ENCODE measurements around the gene RPN1. TPM values are rescaled to one million over a fixed set of nuclear protein-coding genes. Genes with fewer than 3 reads are reported as not detected.

Gene RPN1
- total and polyA plus RNA-seq, 2 donors (not counting 3 experiments of a cell fraction or from before 2014, with no cell fraction given) = 250 to 266 TPM

DNA sequence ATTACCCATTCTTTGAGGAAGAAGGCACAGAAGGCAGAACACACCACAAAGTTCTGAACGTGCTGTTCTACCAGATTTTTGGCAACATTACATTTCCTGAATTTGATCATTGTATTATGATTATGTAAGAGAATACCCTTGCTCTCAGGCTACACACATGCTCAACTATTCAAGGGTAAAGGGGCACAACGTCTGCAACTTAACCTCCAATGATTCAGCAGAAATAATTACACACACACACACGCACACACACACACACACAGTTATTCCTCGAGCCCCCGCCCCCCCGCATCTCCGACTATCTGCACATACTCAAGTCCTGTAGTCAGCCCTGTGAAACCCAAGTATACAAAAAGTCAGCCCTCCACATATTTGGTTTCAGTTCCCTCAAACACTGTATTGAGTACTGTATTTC lies 26.8 kb downstream of the RPN1 start:
- peak; percentile 66 for DNase-seq (ENCODE audit: low read depth, low spot score)
- CTCF ChIA-PET = interaction anchor here (1.0 to 1.5 kb wide), 3 partner anchors 15 to 222 kb away, joined by 3 read pairs; no protein-coding TSS in a partner anchor

DNA sequence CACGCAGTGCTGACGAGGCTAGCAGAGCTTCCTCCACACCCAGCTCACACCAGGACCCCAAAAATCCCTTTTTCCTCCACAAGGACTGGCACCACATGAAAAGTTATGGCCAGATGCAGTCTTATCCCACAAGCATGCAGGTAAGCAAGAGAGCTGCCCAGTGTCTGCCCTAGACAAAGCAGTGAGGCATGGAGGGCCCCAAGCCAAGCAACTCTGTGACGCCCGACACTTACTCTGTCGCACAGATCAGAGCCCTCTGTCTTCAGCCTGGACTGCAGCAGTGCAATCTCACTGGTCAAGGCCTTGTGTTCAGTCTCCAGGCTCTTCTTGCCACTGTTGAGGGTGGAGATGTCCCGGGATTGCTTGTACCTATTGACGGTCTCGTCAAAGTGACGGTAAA lies 28.7 kb downstream of the RPN1 start:
- no peaks in the 10 kb centered on the region for H4K20me1 ChIP-seq (replicated peaks; ENCODE audit: control insufficient read depth, extremely low read depth, insufficient read depth, low read length)
- H3K4me3 ChIP-seq (replicated peaks in 1 of 3; ENCODE audit: insufficient read depth in 1 of 3, low read depth in 1 of 3, low read length in 3 of 3) = no peak overlapping the region
- H3K27ac ChIP-seq (ENCODE audit: insufficient read depth, low read depth, low read length) = no peak overlapping the region
- dilution Hi-C loops (cut with MboI; ENCODE audit: extremely low pct_ligation_motif_present, low sequenced_read_pairs) (no loop called here), intact Hi-C loops (cut with micrococcal nuclease) (no loop called here)
- no peak overlapping the region for H2AFZ ChIP-seq (ENCODE audit: low read depth, low read length)
- H3K27me3 ChIP-seq (ENCODE audit: control insufficient read depth in 2 of 2, insufficient read depth in 2 of 2, low read length in 2 of 2) = no peaks in the 10 kb centered on the region
- H3K9me3 ChIP-seq (replicated peaks; ENCODE audit: control insufficient read depth, insufficient read depth, low read length) = no peaks in the 10 kb centered on the region
- no TSS peak for BruUV-seq (replicated peaks)
- no peaks in the 10 kb centered on the region for H3K9me1 ChIP-seq (replicated peaks; ENCODE audit: control insufficient read depth, extremely low read depth, insufficient read depth, low read length)
- DNase-seq (ENCODE audit: low read depth, low spot score) (no peak), FAIRE-seq (no peak)
- CTCF ChIA-PET = interaction anchor here (0.9 kb wide), 1 partner anchor 58 kb away, joined by 3 read pairs; no protein-coding TSS in a partner anchor
- H3K9ac ChIP-seq (replicated peaks; ENCODE audit: extremely low read depth, insufficient read depth, low read length) = no peak overlapping the region
- peaks cover 52% of the 10 kb centered on the region for H3K79me2 ChIP-seq (ENCODE audit: control insufficient read depth, insufficient read depth, low read length)
- peaks cover 31 to 55% of the 10 kb centered on the region in 2 experiments for H3K36me3 ChIP-seq (ENCODE audit: control insufficient read depth in 2 of 2, extremely low read depth in 1 of 2, insufficient read depth in 2 of 2, low read length in 2 of 2)
- POLR2A ChIA-PET = no interaction called here
- TF ChIP-seq EZH2 (IDR thresholded peaks at IDR 0.05; ENCODE audit: borderline replicate concordance, low read depth, low read length, severe bottlenecking) (no peak), POLR2AphosphoS5 (IDR thresholded peaks at IDR 0.05; ENCODE audit: insufficient read depth, low read depth, low read length) (no peak), JUN (IDR thresholded peaks at IDR 0.05; ENCODE audit: borderline replicate concordance, insufficient read depth, insufficient read length, low read depth) (no peak), MYC (IDR thresholded peaks at IDR 0.05; ENCODE audit: low read depth, low read length) (no peak), POLR2A (IDR thresholded peaks at IDR 0.05; ENCODE audit: low read depth, low read length) (no peak), GATA2 (IDR thresholded peaks at IDR 0.05; ENCODE audit: insufficient read depth, insufficient read length, low read depth, low read length) (no peak), FOS (IDR thresholded peaks at IDR 0.05; ENCODE audit: borderline replicate concordance, insufficient read depth, low read length) (no peak)
- TF ChIP-seq, protein P1, sequence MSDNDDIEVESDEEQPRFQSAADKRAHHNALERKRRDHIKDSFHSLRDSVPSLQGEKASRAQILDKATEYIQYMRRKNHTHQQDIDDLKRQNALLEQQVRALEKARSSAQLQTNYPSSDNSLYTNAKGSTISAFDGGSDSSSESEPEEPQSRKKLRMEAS (IDR thresholded peaks at IDR 0.05; ENCODE audit: insufficient read depth, insufficient read length) = no peak
- TF ChIP-seq, protein P2, sequence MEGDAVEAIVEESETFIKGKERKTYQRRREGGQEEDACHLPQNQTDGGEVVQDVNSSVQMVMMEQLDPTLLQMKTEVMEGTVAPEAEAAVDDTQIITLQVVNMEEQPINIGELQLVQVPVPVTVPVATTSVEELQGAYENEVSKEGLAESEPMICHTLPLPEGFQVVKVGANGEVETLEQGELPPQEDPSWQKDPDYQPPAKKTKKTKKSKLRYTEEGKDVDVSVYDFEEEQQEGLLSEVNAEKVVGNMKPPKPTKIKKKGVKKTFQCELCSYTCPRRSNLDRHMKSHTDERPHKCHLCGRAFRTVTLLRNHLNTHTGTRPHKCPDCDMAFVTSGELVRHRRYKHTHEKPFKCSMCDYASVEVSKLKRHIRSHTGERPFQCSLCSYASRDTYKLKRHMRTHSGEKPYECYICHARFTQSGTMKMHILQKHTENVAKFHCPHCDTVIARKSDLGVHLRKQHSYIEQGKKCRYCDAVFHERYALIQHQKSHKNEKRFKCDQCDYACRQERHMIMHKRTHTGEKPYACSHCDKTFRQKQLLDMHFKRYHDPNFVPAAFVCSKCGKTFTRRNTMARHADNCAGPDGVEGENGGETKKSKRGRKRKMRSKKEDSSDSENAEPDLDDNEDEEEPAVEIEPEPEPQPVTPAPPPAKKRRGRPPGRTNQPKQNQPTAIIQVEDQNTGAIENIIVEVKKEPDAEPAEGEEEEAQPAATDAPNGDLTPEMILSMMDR (IDR thresholded peaks at IDR 0.05; ENCODE audit: extremely low read depth in 1 of 2, insufficient read depth in 1 of 2, low read depth in 1 of 2, low read length in 2 of 2) = no peak
- H3K4me2 ChIP-seq (ENCODE audit: insufficient read depth, low read length) = no peak overlapping the region
- peaks cover 60% of the 10 kb centered on the region for H3K4me1 ChIP-seq (ENCODE audit: control insufficient read depth, extremely low read depth, insufficient read depth, low read length)

More for the DNA sequence above, 26.8 kb downstream of the RPN1 start:
- H3K9me1 ChIP-seq (replicated peaks; ENCODE audit: control insufficient read depth, extremely low read depth, insufficient read depth, low read length) = no peaks in the 10 kb centered on the region
- H3K79me2 ChIP-seq (ENCODE audit: control insufficient read depth, insufficient read depth, low read length) = peaks cover 46% of the 10 kb centered on the region
- no peak overlapping the region for H3K4me3 ChIP-seq (replicated peaks in 1 of 3; ENCODE audit: insufficient read depth in 1 of 3, low read depth in 1 of 3, low read length in 3 of 3)
- H3K9ac ChIP-seq (replicated peaks; ENCODE audit: extremely low read depth, insufficient read depth, low read length) = no peak overlapping the region
- peaks cover 32 to 55% of the 10 kb centered on the region in 2 experiments for H3K36me3 ChIP-seq (ENCODE audit: control insufficient read depth in 2 of 2, extremely low read depth in 1 of 2, insufficient read depth in 2 of 2, low read length in 2 of 2)
- peaks cover 46% of the 10 kb centered on the region for H3K4me1 ChIP-seq (ENCODE audit: control insufficient read depth, extremely low read depth, insufficient read depth, low read length)
- no peak overlapping the region for H2AFZ ChIP-seq (ENCODE audit: low read depth, low read length)
- no peak overlapping the region for H3K27ac ChIP-seq (ENCODE audit: insufficient read depth, low read depth, low read length)
- H4K20me1 ChIP-seq (replicated peaks; ENCODE audit: control insufficient read depth, extremely low read depth, insufficient read depth, low read length) = no peaks in the 10 kb centered on the region
- intact Hi-C loops (cut with micrococcal nuclease) (no loop called here), dilution Hi-C loops (cut with MboI; ENCODE audit: extremely low pct_ligation_motif_present, low sequenced_read_pairs) (no loop called here)
- POLR2A ChIA-PET = no interaction called here
- peak; percentile 8 for FAIRE-seq
- no TSS peak for BruUV-seq (replicated peaks)
- no peak for TF ChIP-seq JUN (IDR thresholded peaks at IDR 0.05; ENCODE audit: borderline replicate concordance, insufficient read depth, insufficient read length, low read depth)
- peak; percentile 40 for TF ChIP-seq POLR2AphosphoS5 (IDR thresholded peaks at IDR 0.05; ENCODE audit: insufficient read depth, low read depth, low read length)
- no peaks in the 10 kb centered on the region for H3K9me3 ChIP-seq (replicated peaks; ENCODE audit: control insufficient read depth, insufficient read depth, low read length)
- H3K27me3 ChIP-seq (ENCODE audit: control insufficient read depth in 2 of 2, insufficient read depth in 2 of 2, low read length in 2 of 2) = no peaks in the 10 kb centered on the region
- no peak overlapping the region for H3K4me2 ChIP-seq (ENCODE audit: insufficient read depth, low read length)
